ENCODE results near the gene ARMC9. TPM values are rescaled to one million over a fixed set of nuclear protein-coding genes. Genes with fewer than 3 reads are reported as not detected.
A peak's percentile ranks its signal among the peaks of the same experiment; 100 is the strongest.

ARMC9 gene
- total RNA-seq, 1 donor from 2014 or later = 35.2 TPM

DNA sequence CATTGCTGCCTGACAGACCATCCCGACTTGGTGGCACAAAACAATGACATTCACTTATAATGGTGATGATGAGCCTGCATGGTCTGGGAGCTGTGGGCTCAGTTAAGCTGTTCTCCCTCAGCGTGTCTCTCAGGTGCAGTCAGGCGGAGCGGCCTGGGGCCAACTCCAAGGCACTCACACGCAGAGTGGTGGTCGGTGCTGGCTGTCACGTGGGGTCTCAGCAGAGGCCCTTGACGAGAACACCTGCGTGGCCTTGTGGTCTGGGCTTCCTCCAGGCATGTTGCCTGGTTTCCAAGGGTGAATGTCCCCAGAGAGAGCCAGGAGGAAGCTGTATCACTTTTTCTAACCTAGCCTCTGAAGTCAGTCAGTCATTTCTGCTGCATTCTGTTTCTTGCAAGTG, 29.8 kb downstream of the ARMC9 start:
- peaks cover 9% of the 10 kb centered on the region for H3K4me1 Mint-ChIP-seq (ENCODE audit: unreplicated experiment)
- peak overlapping the region; percentile 17 for H3K27ac Mint-ChIP-seq
- TF ChIP-seq, protein P1, sequence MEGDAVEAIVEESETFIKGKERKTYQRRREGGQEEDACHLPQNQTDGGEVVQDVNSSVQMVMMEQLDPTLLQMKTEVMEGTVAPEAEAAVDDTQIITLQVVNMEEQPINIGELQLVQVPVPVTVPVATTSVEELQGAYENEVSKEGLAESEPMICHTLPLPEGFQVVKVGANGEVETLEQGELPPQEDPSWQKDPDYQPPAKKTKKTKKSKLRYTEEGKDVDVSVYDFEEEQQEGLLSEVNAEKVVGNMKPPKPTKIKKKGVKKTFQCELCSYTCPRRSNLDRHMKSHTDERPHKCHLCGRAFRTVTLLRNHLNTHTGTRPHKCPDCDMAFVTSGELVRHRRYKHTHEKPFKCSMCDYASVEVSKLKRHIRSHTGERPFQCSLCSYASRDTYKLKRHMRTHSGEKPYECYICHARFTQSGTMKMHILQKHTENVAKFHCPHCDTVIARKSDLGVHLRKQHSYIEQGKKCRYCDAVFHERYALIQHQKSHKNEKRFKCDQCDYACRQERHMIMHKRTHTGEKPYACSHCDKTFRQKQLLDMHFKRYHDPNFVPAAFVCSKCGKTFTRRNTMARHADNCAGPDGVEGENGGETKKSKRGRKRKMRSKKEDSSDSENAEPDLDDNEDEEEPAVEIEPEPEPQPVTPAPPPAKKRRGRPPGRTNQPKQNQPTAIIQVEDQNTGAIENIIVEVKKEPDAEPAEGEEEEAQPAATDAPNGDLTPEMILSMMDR (conservative IDR thresholded peaks at IDR 0.05) = no peak
- no peaks in the 10 kb centered on the region for H3K9me3 Mint-ChIP-seq
- H3K27me3 Mint-ChIP-seq = no peaks in the 10 kb centered on the region
- H3K4me3 Mint-ChIP-seq = no peak overlapping the region
- no peak for DNase-seq (ENCODE audit: extremely low spot score, unreplicated experiment)
- peaks cover 3% of the 10 kb centered on the region for H3K36me3 Mint-ChIP-seq

DNA sequence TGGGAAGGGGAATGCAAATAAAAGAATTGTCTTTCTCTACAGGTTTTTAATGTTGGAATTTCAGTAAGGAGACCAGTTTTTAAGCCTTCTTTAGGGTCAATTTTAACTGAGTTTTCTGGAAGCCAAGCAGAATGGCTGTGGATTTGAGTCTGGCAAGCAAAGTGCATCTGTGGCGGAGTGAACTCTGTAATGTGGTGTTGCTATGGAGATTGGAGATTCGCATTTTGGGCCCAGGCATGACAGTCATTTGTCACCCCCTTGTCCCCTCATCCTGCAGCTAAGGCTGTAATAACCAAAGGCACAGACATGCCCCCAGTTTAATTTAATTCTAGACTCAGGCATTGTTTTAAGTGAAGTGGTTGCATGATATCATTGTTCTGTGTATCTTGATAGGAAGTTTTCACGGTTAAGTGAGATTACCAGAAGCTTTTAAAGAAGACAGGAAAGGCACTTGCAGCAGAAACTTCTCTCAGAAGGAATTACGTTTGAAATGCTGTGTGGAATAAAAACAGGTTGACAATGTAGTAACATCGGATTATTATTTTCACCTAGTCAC, 30.6 kb downstream of the ARMC9 start:
- Mint-ChIP-seq H3K4me3 (no peak overlapping the region), H3K36me3 (no peaks in the 10 kb centered on the region), H3K27me3 (no peaks in the 10 kb centered on the region), H3K4me1 (ENCODE audit: unreplicated experiment) (peaks cover 4% of the 10 kb centered on the region), H3K27ac (peak overlapping the region; percentile 17), H3K9me3 (no peaks in the 10 kb centered on the region)
- TF ChIP-seq, protein P1 (conservative IDR thresholded peaks at IDR 0.05) = no peak
- DNase-seq (ENCODE audit: extremely low spot score, unreplicated experiment) = no peak

DNA sequence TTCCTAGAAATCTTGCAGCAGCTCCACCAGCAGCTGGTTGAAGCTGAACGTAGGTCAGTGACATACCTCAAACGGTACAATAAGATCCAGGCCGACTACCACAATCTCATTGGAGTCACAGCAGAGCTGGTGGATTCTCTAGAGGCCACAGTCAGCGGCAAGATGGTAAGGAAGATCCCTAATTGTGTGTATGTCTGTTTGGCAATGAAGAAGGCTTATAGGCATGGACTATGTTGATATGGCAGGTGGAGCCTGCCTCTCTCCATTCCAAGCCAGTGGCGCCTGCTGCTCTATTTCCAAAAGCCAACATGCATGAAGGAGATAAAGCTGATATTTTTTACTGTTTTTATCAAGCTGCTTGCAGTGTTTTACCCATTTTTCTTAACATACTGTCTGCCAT, 36.8 kb downstream of the ARMC9 start:
- H3K9me3 Mint-ChIP-seq = no peaks in the 10 kb centered on the region
- TF ChIP-seq, protein P1 (conservative IDR thresholded peaks at IDR 0.05) = no peak
- H3K27me3 Mint-ChIP-seq = no peaks in the 10 kb centered on the region
- H3K4me3 Mint-ChIP-seq = no peak overlapping the region
- DNase-seq (ENCODE audit: extremely low spot score, unreplicated experiment) = no peak
- H3K4me1 Mint-ChIP-seq (ENCODE audit: unreplicated experiment) = no peaks in the 10 kb centered on the region
- no peak overlapping the region for H3K27ac Mint-ChIP-seq
- no peaks in the 10 kb centered on the region for H3K36me3 Mint-ChIP-seq

DNA sequence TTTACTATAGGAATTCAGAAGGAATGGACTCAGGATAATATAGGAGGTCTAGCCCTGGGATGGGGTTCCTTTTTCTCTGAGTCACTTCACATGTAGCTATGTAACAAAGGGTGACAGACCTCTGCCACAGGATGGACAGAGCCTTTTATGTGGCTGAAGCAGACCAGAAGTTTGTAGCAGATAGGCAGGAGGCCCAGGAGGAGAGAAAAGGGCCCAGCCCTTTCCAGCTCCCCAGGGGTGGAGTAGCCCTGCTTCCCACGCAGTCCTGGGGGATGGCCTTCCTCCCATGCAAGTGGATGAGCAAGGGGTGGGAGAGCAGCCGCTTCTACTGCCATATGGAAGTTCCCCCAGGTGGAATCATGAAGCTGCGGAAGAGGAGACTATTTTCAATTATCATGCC, 40.3 kb downstream of the ARMC9 start:
- DNase-seq (ENCODE audit: extremely low spot score, unreplicated experiment) = no peak
- H3K4me3 Mint-ChIP-seq = no peak overlapping the region

DNA sequence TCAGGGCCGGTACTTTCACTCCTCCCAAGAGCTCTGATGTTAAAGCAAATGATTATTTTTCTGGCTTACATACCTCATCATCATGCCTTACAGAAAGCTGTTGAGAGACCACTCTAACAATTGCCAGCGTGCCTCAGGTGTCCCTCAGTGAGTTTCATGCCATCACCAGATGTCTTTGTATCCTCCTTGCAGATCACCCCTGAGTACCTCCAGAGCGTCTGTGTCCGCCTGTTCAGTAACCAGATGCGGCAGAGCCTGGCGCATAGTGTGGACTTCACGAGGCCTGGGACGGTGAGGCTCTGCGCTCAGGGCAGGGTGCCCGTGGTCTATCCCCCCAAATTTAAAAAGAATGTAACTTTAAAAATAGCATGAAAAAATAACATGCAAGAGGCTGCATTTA, 41.3 kb downstream of the ARMC9 start:
- H3K9me3 Mint-ChIP-seq = no peaks in the 10 kb centered on the region
- TF ChIP-seq, protein P1 (conservative IDR thresholded peaks at IDR 0.05) = no peak
- no peaks in the 10 kb centered on the region for H3K4me1 Mint-ChIP-seq (ENCODE audit: unreplicated experiment)
- peaks cover 3% of the 10 kb centered on the region for H3K36me3 Mint-ChIP-seq
- no peaks in the 10 kb centered on the region for H3K27me3 Mint-ChIP-seq
- no peak for DNase-seq (ENCODE audit: extremely low spot score, unreplicated experiment)
- H3K27ac Mint-ChIP-seq = no peak overlapping the region
- no peak overlapping the region for H3K4me3 Mint-ChIP-seq

More for the DNA sequence above, 40.3 kb downstream of the ARMC9 start:
- TF ChIP-seq, protein P1 (conservative IDR thresholded peaks at IDR 0.05) = no peak
- Mint-ChIP-seq H3K27ac (no peak overlapping the region), H3K9me3 (no peaks in the 10 kb centered on the region), H3K4me1 (ENCODE audit: unreplicated experiment) (no peaks in the 10 kb centered on the region), H3K27me3 (no peaks in the 10 kb centered on the region), H3K36me3 (peaks cover 3% of the 10 kb centered on the region)
